Activated T-cell treated with anti-CD3 and anti-CD28 coated beads, Interleukin-2, amount 50 U/mL, for 72 hours (primary cell): ENCODE results near the gene ARL3. TPM values are rescaled to one million over a fixed set of nuclear protein-coding genes. Genes with fewer than 3 reads are reported as not detected.
"Not testable (repeated sequence)": the region's sequence is repeated elsewhere in the genome, so short reads cannot be mapped to it uniquely, and the experiment has no call there.

Experiments used
- ATAC-seq, 2 donors: fragments of 150-1000 bp; cut with Tn5 transposase; replicated peaks in 1 of 2; 2 replicates each; pipeline ENCODE4 v1.10.0; 2021; ENCODE audit warnings: moderate library complexity in 2 of 2, mild to moderate bottlenecking in 1 of 2
- DNase-seq, 2 donors: peaks; one replicate each; pipeline ENCODE4 v3.0.0; 2021 to 2022; ENCODE audit warnings: mixed read lengths in 1 of 2
- H3K27ac Mint-ChIP-seq: one replicate; pipeline ENCODE4 v1.8.0; 2022; ENCODE audit warnings: mild to moderate bottlenecking, moderate library complexity, mixed read lengths
- H3K27me3 Mint-ChIP-seq: one replicate; pipeline ENCODE4 v1.8.0; 2022; ENCODE audit warnings: low read depth, mixed read lengths
- H3K36me3 Mint-ChIP-seq, 2 donors: one replicate each; pipeline ENCODE4 v1.8.0; 2022; ENCODE audit warnings: mixed read lengths in 2 of 2, mild to moderate bottlenecking in 1 of 2; ENCODE audit not compliant: insufficient read depth in 2 of 2
- H3K4me1 Mint-ChIP-seq: one replicate; pipeline ENCODE4 v1.8.0; 2022; ENCODE audit warnings: low read depth, mixed read lengths
- H3K4me3 Mint-ChIP-seq, 2 donors: one replicate each; pipeline ENCODE4 v1.8.0; 2022; ENCODE audit warnings: mild to moderate bottlenecking in 2 of 2, mixed read lengths in 2 of 2, moderate library complexity in 2 of 2
- H3K9me3 Mint-ChIP-seq, 2 donors: one replicate each; pipeline ENCODE4 v1.8.0; 2022; ENCODE audit warnings: mixed read lengths in 2 of 2
- total RNA-seq, 2 donors: library from RNA; stranded (reverse); gene quantifications; one replicate each; pipeline ENCODE4 v1.2.3, GENCODE V29; 2022

The ARL3 gene
- total RNA-seq, 2 donors from 2014 or later, result 8.0 to 8.7 TPM

DNA sequence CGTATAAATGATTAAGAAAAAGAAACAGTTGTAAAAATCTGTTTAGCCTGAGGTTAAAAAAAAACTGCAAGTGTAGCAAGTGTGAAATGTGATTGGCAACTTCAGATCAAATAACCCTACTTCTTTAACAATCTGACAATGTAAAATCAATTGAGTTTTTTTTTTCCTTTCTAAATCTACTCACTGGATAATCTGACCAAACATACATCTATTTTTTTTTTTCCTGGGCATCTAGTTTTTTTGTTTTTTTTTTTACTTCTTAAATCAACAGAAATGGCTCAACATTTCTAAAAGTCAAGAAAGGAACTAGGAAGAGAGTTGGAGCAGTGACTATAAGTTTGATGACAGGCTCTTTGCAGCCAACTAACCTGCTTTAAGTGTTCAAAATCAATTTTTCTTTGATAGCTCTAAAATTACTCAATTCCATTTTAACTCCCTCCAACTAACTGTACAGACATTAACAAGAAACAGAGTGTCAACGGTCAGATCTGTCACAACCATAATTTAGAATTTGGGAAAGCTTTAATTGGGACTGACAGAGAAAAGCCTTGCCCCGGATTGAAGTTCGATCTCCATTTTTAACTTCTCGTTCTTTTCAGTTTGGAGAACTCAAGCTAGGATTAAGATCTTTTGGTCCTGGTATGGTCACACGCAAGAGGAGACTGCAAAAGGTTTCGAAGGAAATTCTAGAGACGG lies 1.2 kb downstream of the ARL3 start:
- peaks cover 69% of the 10 kb centered on the region for H3K4me1 Mint-ChIP-seq
- H3K9me3 Mint-ChIP-seq, result no peaks in the 10 kb centered on the region
- peak overlapping the region; percentile 96 to 97 for H3K4me3 Mint-ChIP-seq
- DNase-seq (no peak), ATAC-seq (no peak)
- peaks cover 0 to 3% of the 10 kb centered on the region in 2 donors for H3K36me3 Mint-ChIP-seq
- H3K27ac Mint-ChIP-seq, result peak overlapping the region; percentile 73
- H3K27me3 Mint-ChIP-seq, result no peaks in the 10 kb centered on the region

DNA sequence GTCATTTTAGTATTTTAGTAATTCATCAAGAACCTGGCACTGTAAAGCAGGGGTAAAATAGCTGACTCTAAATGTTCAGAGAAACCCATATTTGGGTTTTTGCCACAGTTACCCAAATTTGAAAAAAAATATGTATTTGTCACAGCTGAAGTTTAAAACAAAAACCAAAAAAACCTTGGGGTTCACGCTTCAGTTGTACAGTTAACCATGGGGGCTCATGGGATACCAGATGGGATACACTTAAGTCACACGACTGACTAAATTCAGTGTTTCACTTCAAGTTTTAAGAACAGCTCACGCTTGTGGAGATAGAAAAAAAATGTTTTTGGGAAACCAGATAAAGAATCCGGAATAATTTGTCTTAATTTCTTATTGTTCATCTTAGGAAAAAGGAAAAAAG lies 2.1 kb downstream of the ARL3 start:
- Mint-ChIP-seq H3K4me3 (peak overlapping the region; percentile 40 to 96), H3K36me3 (peaks cover 0 to 3% of the 10 kb centered on the region in 2 donors), H3K9me3 (no peaks in the 10 kb centered on the region), H3K4me1 (peaks cover 66% of the 10 kb centered on the region), H3K27ac (peak overlapping the region; percentile 73), H3K27me3 (no peaks in the 10 kb centered on the region)
- no peak for ATAC-seq
- no peak for DNase-seq

DNA sequence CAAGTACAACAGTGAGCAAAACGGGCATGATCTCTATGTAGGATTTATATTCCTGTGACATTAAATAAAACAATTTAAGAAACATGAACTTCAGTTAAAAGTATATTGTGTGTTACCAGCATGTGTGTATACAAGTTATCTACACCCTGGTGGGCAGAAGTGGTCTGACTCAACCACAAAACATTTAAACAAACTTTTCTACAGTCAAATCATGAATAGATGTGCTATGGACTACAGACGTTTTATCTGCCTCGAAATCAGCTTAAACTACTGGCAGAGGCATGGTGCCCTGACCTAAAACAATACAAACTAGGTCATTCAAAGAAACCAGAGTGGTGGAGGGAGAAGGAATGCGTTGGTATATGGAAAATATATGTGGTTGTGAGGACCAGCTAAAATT lies 3.6 kb downstream of the ARL3 start:
- Mint-ChIP-seq H3K4me3 (peak overlapping the region; percentile 15 to 58), H3K9me3 (no peaks in the 10 kb centered on the region), H3K4me1 (peaks cover 57% of the 10 kb centered on the region), H3K36me3 (peaks cover 0 to 3% of the 10 kb centered on the region in 2 donors), H3K27me3 (no peaks in the 10 kb centered on the region), H3K27ac (peak overlapping the region; percentile 92)
- DNase-seq, result peak; percentile 27 to 48
- ATAC-seq, result peak; percentile 7 to 34

DNA sequence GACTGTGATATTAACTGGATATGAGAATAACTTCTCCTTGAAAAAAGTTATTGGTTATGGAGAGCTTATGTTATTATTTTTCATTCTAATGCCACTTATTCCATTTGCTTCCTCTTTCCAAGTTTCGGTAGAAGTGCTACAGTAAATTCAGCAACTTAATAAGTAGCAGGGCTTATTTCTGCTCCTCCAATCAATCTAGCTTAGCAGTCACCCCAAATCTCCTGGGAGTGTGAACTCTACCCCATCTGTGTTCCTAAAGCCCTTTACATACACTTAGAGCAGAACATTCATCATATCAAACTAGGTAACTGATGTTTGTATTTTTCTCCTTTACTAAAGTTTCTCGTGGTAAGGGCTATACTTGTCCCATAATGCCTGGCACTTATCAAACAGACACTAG lies 8.7 kb downstream of the ARL3 start:
- no peak for DNase-seq
- Mint-ChIP-seq H3K4me1 (peaks cover 30% of the 10 kb centered on the region), H3K9me3 (no peaks in the 10 kb centered on the region), H3K4me3 (peak overlapping the region in 1 of 2 donors; percentile 5), H3K27me3 (no peaks in the 10 kb centered on the region), H3K36me3 (peaks cover 4% of the 10 kb centered on the region in 2 donors), H3K27ac (no peak overlapping the region)
- no peak for ATAC-seq

DNA sequence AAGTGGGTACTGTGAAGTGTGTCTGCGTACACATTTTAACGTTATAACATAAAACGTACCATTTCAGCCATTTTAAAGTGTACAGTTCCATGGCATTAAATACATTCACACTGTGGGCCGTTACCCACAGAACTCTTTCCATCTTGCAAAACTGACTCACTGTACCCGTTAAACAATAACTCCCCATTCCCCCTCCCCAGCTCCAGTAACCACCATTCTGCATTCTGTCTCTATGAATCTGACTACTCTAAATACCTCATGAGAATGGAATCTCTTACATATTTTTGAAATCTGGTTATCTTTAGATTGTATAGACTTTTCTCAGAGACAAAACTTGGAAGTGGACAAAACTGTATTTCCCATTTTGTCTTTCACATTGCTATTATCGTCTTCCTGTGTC lies 9.3 kb downstream of the ARL3 start:
- Mint-ChIP-seq H3K27me3 (no peaks in the 10 kb centered on the region), H3K27ac (no peak overlapping the region), H3K9me3 (no peaks in the 10 kb centered on the region), H3K4me3 (peak overlapping the region; percentile 5 to 40), H3K36me3 (peaks cover 4% of the 10 kb centered on the region in 2 donors), H3K4me1 (peaks cover 24% of the 10 kb centered on the region)
- DNase-seq (no peak), ATAC-seq (peak; percentile 51 to 72)

DNA sequence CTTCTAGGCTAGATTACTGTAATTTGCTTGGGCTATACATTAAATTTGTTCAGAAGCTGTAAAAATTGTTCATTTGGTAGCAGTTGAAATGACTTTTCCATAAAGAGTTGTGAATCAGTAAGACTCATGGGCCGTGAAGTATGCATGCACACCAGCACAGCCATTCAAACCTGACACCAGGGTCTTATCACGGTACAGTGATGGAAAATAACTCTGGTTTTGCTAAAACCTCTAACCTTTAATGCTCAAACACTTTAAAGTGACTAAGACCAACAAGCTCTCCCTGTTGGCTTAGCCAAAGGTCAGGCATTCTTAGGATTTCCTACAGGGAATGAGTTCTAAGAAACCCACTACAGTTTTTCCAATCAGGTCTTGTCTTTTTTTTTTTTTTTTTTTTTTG lies 11.5 kb downstream of the ARL3 start:
- H3K36me3 Mint-ChIP-seq, result peaks cover 4 to 6% of the 10 kb centered on the region in 2 donors
- no peak overlapping the region for H3K27ac Mint-ChIP-seq
- peaks cover 22% of the 10 kb centered on the region for H3K4me1 Mint-ChIP-seq
- DNase-seq, result no peak
- H3K4me3 Mint-ChIP-seq, result no peak overlapping the region
- no peaks in the 10 kb centered on the region for H3K9me3 Mint-ChIP-seq
- ATAC-seq, result no peak
- H3K27me3 Mint-ChIP-seq, result no peaks in the 10 kb centered on the region

DNA sequence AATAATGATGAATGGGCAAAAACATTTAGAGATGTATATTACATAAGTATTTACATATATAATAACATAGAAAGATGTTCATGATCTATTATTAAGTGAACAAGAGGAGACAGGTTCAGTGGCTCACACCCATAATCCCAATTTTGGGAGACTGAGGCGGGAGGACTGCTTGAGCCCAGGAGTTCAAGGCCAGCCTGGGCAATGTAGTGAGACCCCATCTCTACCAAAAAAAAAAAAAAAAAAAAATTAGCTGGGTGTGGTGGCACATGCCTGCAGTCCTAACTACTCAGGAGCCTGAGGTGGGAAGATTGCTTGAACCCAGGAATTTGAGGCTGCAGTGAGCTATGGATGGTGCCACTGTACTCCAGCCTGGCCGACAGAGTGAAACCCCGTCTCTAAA lies 12.4 kb downstream of the ARL3 start:
- ATAC-seq (no peak), DNase-seq (no peak)
- Mint-ChIP-seq H3K36me3 (peaks cover 7% of the 10 kb centered on the region in 2 donors), H3K9me3 (no peaks in the 10 kb centered on the region), H3K27me3 (no peaks in the 10 kb centered on the region), H3K4me1 (peaks cover 17% of the 10 kb centered on the region), H3K4me3 (no peak overlapping the region), H3K27ac (no peak overlapping the region)

DNA sequence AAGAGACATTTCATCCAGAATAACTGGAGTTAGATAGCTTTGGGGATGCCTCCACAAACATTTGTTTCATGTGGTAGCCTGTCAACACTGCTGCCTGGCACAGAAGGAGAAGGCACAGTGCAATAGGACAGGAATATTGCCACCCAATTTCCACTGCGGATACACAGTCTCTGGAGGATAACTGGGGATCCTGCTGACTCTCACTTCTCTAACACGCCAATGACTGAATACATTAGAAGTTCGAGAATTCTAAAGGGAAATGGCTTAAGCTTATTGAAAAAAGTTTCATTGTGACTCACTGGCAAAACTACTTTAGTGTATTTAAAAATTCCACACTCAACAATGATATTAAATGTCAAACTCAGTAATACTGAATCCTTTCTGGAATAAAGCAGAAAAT lies 12.9 kb downstream of the ARL3 start:
- ATAC-seq, result no peak
- H3K36me3 Mint-ChIP-seq, result peaks cover 9% of the 10 kb centered on the region in 2 donors

DNA sequence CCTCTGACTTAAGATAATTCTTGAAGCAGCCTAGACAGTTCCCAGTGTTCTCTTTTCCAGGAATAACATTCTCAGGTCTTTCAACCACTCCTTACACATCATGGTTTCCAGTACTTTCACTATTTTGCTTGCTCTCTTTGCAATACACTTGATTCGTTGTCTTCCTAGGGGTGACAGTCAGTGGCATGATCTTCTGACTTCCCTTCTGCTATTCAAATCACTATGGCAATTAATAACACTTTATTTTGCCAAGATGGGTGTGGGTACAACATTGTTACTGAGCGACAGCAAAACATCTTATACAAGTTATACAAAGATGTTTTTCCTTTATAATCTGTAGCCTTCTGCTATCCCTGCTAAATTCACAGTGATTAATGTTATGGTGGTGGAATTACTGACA lies 15.3 kb downstream of the ARL3 start:
- ATAC-seq (no peak), DNase-seq (no peak)
- Mint-ChIP-seq H3K4me3 (no peak overlapping the region), H3K4me1 (no peaks in the 10 kb centered on the region), H3K27me3 (no peaks in the 10 kb centered on the region), H3K36me3 (peaks cover 5 to 13% of the 10 kb centered on the region in 2 donors), H3K9me3 (no peaks in the 10 kb centered on the region), H3K27ac (no peak overlapping the region)

More for the DNA sequence above, 12.9 kb downstream of the ARL3 start:
- DNase-seq, result no peak
- no peak overlapping the region for H3K4me3 Mint-ChIP-seq
- H3K27ac Mint-ChIP-seq, result no peak overlapping the region
- H3K9me3 Mint-ChIP-seq, result no peaks in the 10 kb centered on the region
- H3K4me1 Mint-ChIP-seq, result peaks cover 15% of the 10 kb centered on the region
- no peaks in the 10 kb centered on the region for H3K27me3 Mint-ChIP-seq

DNA sequence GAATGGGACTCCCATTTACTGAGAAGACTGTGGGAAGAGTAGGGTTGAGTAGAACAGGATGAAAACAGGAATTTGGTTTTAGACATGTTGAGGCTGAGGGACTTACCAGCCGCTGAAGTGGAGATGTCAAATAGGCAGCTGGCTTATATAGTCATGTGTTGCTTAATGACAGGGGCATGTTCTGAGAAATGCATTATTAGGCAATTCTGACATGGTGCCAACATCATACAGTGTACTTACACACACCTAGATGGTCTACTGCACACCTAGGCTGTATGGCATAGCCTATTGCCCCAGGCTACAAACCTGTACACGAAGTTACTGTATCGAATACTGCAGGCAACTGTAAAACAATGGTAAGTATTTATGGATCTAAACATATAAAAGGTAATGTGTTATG lies 17.5 kb downstream of the ARL3 start:
- no peak overlapping the region for H3K27ac Mint-ChIP-seq
- H3K4me3 Mint-ChIP-seq, result no peak overlapping the region
- H3K9me3 Mint-ChIP-seq, result no peaks in the 10 kb centered on the region
- no peak for DNase-seq
- no peaks in the 10 kb centered on the region for H3K27me3 Mint-ChIP-seq
- no peak for ATAC-seq
- H3K4me1 Mint-ChIP-seq, result no peaks in the 10 kb centered on the region
- H3K36me3 Mint-ChIP-seq, result peaks cover 5 to 13% of the 10 kb centered on the region in 2 donors

DNA sequence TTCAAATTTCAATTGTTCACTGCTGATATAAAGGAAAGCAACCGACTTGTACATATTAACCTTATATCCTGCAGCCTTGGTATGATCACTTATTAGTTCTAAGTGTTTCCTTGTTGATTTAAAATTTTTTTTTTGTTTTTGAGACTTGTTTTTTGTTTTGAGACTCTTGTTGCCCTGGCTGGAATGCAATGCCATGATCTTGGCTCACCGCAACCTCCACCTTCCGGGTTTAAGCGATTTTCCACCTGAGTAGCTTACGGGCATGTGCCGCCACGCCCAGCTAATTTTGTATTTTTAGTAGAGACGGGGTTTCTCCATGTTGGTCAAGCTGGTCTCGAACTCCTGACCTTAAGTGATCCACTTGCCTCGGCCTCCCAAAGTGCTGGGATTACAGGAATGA lies 18.8 kb downstream of the ARL3 start:
- H3K27me3 Mint-ChIP-seq, H3K4me1 Mint-ChIP-seq, ATAC-seq, DNase-seq, H3K4me3 Mint-ChIP-seq, H3K27ac Mint-ChIP-seq, H3K9me3 Mint-ChIP-seq: not testable (repeated sequence)
- peaks cover 5 to 13% of the 10 kb centered on the region in 2 donors for H3K36me3 Mint-ChIP-seq

DNA sequence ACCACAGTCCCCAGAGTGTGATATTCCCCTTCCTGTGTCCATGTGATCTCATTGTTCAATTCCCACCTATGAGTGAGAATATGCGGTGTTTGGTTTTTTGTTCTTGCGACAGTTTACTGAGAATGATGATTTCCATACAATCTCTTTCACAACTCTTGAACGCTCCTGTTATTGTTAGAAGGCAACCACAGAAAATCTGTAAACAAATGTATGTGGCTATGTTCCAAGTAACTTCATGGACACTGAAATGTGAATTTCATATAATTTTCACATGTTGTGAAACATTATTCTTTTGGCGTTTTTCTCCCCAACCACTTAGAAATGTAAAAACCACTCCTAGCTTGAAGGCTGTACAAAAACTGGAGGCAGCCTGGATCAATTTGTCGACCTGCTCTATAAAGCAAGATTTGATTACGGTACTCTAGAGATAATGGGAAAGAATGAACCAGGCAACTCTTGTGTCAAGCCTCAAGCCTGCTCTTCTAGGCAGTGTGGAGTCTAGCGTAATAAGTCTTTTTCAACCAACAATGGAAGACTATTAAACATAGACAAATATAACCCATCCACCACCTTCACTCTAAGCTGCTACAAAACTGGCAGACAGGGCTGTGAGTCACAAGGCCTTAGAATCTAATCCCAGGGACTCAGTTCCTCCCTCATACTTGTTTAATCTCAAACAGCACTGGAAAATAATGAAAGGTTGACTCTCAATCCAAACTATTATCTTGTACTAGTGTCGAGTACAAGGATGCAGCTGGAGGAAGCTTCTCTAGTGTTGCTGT lies 22.7 kb downstream of the ARL3 start:
- H3K4me3 Mint-ChIP-seq, result no peak overlapping the region
- peaks cover under 1 to 7% of the 10 kb centered on the region in 2 donors for H3K36me3 Mint-ChIP-seq
- H3K9me3 Mint-ChIP-seq, result no peaks in the 10 kb centered on the region
- H3K27ac Mint-ChIP-seq, result no peak overlapping the region
- no peak for ATAC-seq
- no peaks in the 10 kb centered on the region for H3K4me1 Mint-ChIP-seq
- no peak for DNase-seq
- H3K27me3 Mint-ChIP-seq, result no peaks in the 10 kb centered on the region

DNA sequence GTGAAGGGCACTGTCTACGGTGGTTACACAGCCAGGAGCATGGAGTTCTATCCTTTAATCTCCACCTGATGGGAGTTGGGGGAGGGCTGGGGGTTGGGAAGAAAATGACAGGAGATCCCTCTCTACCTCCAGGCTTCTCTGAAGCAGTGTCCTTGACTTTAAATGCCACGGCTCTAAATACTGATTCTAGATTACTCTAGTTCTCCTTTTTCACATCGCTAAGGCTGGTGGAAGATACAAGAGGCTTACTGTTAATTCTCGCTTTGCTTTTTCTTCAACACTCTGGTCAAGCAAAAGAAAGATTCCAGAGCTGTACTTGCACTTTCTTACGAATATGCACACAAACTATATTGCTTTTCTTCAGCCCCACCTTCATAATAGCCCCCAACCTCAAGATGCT lies 30.5 kb downstream of the ARL3 start:
- Mint-ChIP-seq H3K27ac (no peak overlapping the region), H3K36me3 (peaks cover 2 to 6% of the 10 kb centered on the region in 2 donors)

More for the DNA sequence above, 30.5 kb downstream of the ARL3 start:
- DNase-seq, result no peak
- Mint-ChIP-seq H3K4me1 (peaks cover 12% of the 10 kb centered on the region), H3K9me3 (no peaks in the 10 kb centered on the region), H3K27me3 (no peaks in the 10 kb centered on the region), H3K4me3 (no peak overlapping the region)
- ATAC-seq, result no peak
